GM18858 (cell line): Measurements from ENCODE around the gene ACCS.

Experiments
- ATAC-seq: cut with Tn5 transposase; IDR thresholded peaks from one replicate; pipeline ENCODE4 v1.9.1; 2021; ENCODE audit not compliant: unreplicated experiment

Gene ACCS

GRCh38 chr11:44128729-44129128 is 62.7 kb downstream of the ACCS start:
- no peak for ATAC-seq

- ATAC-seq: no peak
Observed at GRCh38 chr11:44130751-44131150, 64.7 kb downstream of the ACCS start.

- no peak for ATAC-seq
Observed at GRCh38 chr11:44133335-44133946, 67.4 kb downstream of the ACCS start.
